Fibroblast of peridontal ligament (primary cell): ENCODE data around the gene EPS8L3.
A peak's percentile ranks its signal among the peaks of the same experiment; 100 is the strongest.
"Not testable (repeated sequence)": the region's sequence is repeated elsewhere in the genome, so short reads cannot be mapped to it uniquely, and the experiment has no call there.

Experiments
- DNase-seq: peaks from one replicate; pipeline ENCODE4 v3.0.0-alpha.2; 2010; ENCODE audit errors: extremely low read depth

Gene EPS8L3

GRCh38 chr1:109764561-109765482, 1.1 kb upstream of the EPS8L3 start:
- DNase-seq, result no peak

GRCh38 chr1:109762821-109763645, 690 bp downstream of the EPS8L3 start:
- DNase-seq, result peak; percentile 41

GRCh38 chr1:109762039-109762585, 1.6 kb downstream of the EPS8L3 start:
- DNase-seq, result no peak

- DNase-seq, result no peak
Measured at GRCh38 chr1:109761227-109762038, 2.3 kb downstream of the EPS8L3 start.

- DNase-seq, result no peak
Measured at GRCh38 chr1:109760581-109761226, 3.0 kb downstream of the EPS8L3 start.

- DNase-seq, result no peak
Measured at GRCh38 chr1:109759513-109760334, 4.0 kb downstream of the EPS8L3 start.

GRCh38 chr1:109757936-109758786, 5.6 kb downstream of the EPS8L3 start:
- no peak for DNase-seq

GRCh38 chr1:109756848-109757521, 6.7 kb downstream of the EPS8L3 start:
- no peak for DNase-seq

- not testable (repeated sequence) for DNase-seq
Measured at GRCh38 chr1:109756325-109756724, 7.4 kb downstream of the EPS8L3 start.

GRCh38 chr1:109754738-109755137, 9.0 kb downstream of the EPS8L3 start:
- DNase-seq, result no peak

GRCh38 chr1:109751531-109752260, 12.0 kb downstream of the EPS8L3 start:
- DNase-seq, result no peak

GRCh38 chr1:109750920-109751319, 12.8 kb downstream of the EPS8L3 start:
- no peak for DNase-seq

GRCh38 chr1:109750241-109750882, 13.4 kb downstream of the EPS8L3 start:
- DNase-seq, result no peak

- DNase-seq, result no peak
Measured at GRCh38 chr1:109749221-109749620, 14.5 kb downstream of the EPS8L3 start.

GRCh38 chr1:109748311-109748710, 15.4 kb downstream of the EPS8L3 start:
- not testable (repeated sequence) for DNase-seq

GRCh38 chr1:109740615-109741373, 22.9 kb downstream of the EPS8L3 start, which contains the start of gene GSTM3:
Gene GSTM3, minus strand, starts transcription at chr1:109741038. Its CDS starts 751 bp downstream, at chr1:109740287.
- DNase-seq, result no peak
